CD4-positive, alpha-beta memory T cell (primary cell): ENCODE results near the gene DYSF. TPM values are rescaled to one million over a fixed set of nuclear protein-coding genes. Genes with fewer than 3 reads are reported as not detected.

Source experiments
- CTCF ChIA-PET: fragments of 350-600 bp; sonication (Branson Sonifier 250); formaldehyde crosslinking; loops from one replicate; lab custom pipeline; 2021; ENCODE audit warnings: inconsistent platforms; ENCODE audit not compliant: partially characterized antibody; lab: Charles Lee
- POLR2A ChIA-PET: fragments of 350-600 bp; sonication (Branson Sonifier 250); formaldehyde crosslinking; loops from one replicate; lab custom pipeline; 2021; ENCODE audit not compliant: partially characterized antibody; lab: Charles Lee
- DNase-seq, 5 donors: peaks; one replicate each; pipeline versions ENCODE4 v3.0.0 to v3.0.0-alpha.2; 2020 to 2022; ENCODE audit warnings: mixed read lengths in 1 of 5
- H3K27ac ChIP-seq: one replicate; pipeline ENCODE4 v1.7.0; 2013; ENCODE audit warnings: low read depth, low read length
- H3K27me3 ChIP-seq: 2 replicates; pipeline ENCODE4 v1.7.0; 2013; ENCODE audit warnings: mild to moderate bottlenecking, low read length, moderate library complexity; ENCODE audit not compliant: insufficient read depth
- H3K36me3 ChIP-seq: 2 replicates; pipeline ENCODE4 v1.7.0; 2013; ENCODE audit warnings: mild to moderate bottlenecking, low read length, moderate library complexity; ENCODE audit not compliant: insufficient read depth
- H3K4me1 ChIP-seq: 2 replicates; pipeline ENCODE4 v1.7.0; 2013; ENCODE audit warnings: mild to moderate bottlenecking, low read length, moderate library complexity; ENCODE audit not compliant: insufficient read depth
- H3K4me3 ChIP-seq, 2 donors: one replicate each; pipeline ENCODE4 v1.7.0; 2013; ENCODE audit warnings: low read length in 2 of 2, mild to moderate bottlenecking in 1 of 2
- H3K9me3 ChIP-seq, 2 donors: one replicate each; pipeline ENCODE4 v1.7.0; 2013; ENCODE audit warnings: low read length in 2 of 2, control low read depth in 1 of 2; ENCODE audit not compliant: control insufficient read depth in 1 of 2
- H3K27ac Mint-ChIP-seq, 7 donors: one replicate each; pipeline ENCODE4 v1.8.0; 2020 to 2021; ENCODE audit warnings: mixed read lengths in 7 of 7, mild to moderate bottlenecking in 6 of 7, inconsistent platforms in 3 of 7, moderate library complexity in 3 of 7
- H3K27me3 Mint-ChIP-seq, 2 donors: one replicate each; pipeline ENCODE4 v1.8.0; 2020 to 2021; ENCODE audit warnings: mixed read lengths in 2 of 2
- H3K36me3 Mint-ChIP-seq, 2 donors: one replicate each; pipeline ENCODE4 v1.8.0; 2020 to 2021; ENCODE audit warnings: mixed read lengths in 2 of 2, inconsistent platforms in 1 of 2, mild to moderate bottlenecking in 1 of 2
- H3K4me1 Mint-ChIP-seq, 4 donors: one replicate each; pipeline ENCODE4 v1.8.0; 2020 to 2021; ENCODE audit warnings: mixed read lengths in 4 of 4, mild to moderate bottlenecking in 1 of 4
- H3K4me3 Mint-ChIP-seq, 8 donors: one replicate each; pipeline ENCODE4 v1.8.0; 2020 to 2021; ENCODE audit warnings: mixed read lengths in 8 of 8, mild to moderate bottlenecking in 7 of 8, moderate library complexity in 6 of 8, inconsistent platforms in 3 of 8
- H3K9me3 Mint-ChIP-seq, 8 donors: one replicate each; pipeline ENCODE4 v1.8.0; 2020 to 2021; ENCODE audit warnings: mixed read lengths in 8 of 8, mild to moderate bottlenecking in 5 of 8, inconsistent platforms in 3 of 8, moderate library complexity in 1 of 8
- intact Hi-C: fragments of 100-400 bp; cut with micrococcal nuclease; formaldehyde crosslinking; loops from one replicate; pipeline ENCODE4 v1.15.1; 2023
- polyA plus RNA-seq, 2 donors: library from polyadenylated mRNA; unstranded; fragments of 300-500 nt; fragmentation: Illumina TruSeq; gene quantifications; one replicate each; pipeline ENCODE4 v1.2.3, GENCODE V29; 2021
- total RNA-seq, 2 experiments: library from RNA; stranded (reverse); gene quantifications; one replicate each; pipeline ENCODE4 v1.2.3, GENCODE V29; 2021

DYSF gene
- total and polyA plus RNA-seq, 4 experiments from 2014 or later, result 0.28 to 0.49 TPM; not detected in 2

DNA sequence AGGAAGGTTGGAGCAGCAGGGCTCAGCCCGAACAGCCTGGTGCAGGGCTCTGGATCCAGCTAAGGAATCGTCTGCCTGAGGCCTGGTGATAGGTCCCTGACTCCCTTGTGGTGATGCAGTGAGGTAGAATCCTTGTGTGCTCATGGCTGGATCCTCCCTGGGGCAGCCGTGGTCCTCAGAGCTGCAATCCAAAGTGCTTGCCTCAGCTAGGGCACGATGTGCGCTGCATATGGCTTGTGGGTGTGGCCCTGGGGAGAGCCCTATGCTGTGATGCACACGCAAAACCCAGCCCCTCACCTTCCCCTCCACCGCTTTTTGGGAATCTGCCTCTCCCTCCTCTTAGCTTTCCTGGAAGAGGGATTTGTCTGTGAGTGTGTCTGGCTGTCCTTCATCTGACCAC, 142.2 kb downstream of the DYSF start:
- Histone ChIP-seq H3K9me3 (no peaks in the 10 kb centered on the region), H3K27me3 (no peaks in the 10 kb centered on the region), H3K4me3 (no peak overlapping the region), H3K36me3 (no peaks in the 10 kb centered on the region), H3K27ac (no peak overlapping the region), H3K4me1 (no peaks in the 10 kb centered on the region)
- Mint-ChIP-seq H3K27ac (no peak overlapping the region), H3K4me3 (no peak overlapping the region), H3K27me3 (peaks cover 1 to 4% of the 10 kb centered on the region in 2 donors), H3K4me1 (no peaks in the 10 kb centered on the region), H3K36me3 (no peaks in the 10 kb centered on the region), H3K9me3 (no peaks in the 10 kb centered on the region)
- intact Hi-C loops, result no loop called here
- CTCF ChIA-PET, result no interaction called here
- DNase-seq, result no peak
- POLR2A ChIA-PET, result no interaction called here

DNA sequence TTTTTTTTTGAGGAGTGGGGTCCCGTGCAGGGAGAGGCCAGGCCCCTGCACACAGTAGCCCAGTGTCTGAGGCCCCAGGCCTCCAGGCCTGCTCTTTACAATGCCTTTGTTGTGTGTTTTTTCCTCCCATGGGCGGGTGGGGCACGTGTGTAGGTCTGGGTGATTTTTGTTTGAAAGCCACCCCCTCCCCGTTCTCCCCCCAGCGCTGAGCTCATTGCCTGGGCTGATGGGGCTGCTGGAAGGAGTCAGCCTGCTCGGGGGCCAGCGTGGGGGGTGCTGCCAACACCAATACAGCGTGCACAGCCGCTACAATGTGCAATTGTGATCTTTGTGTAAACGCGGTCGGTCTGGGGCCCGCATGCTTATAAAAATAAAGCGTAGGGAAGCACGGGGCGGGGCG, 142.7 kb downstream of the DYSF start:
- no peaks in the 10 kb centered on the region for H3K27me3 ChIP-seq
- intact Hi-C loops, result no loop called here
- POLR2A ChIA-PET, result no interaction called here
- H3K27ac ChIP-seq, result no peak overlapping the region
- CTCF ChIA-PET, result no interaction called here
- no peaks in the 10 kb centered on the region for H3K9me3 ChIP-seq
- Mint-ChIP-seq H3K27me3 (peaks cover 1 to 4% of the 10 kb centered on the region in 2 donors), H3K36me3 (no peaks in the 10 kb centered on the region), H3K9me3 (no peaks in the 10 kb centered on the region), H3K4me1 (no peaks in the 10 kb centered on the region), H3K27ac (no peak overlapping the region), H3K4me3 (no peak overlapping the region)
- H3K36me3 ChIP-seq, result no peaks in the 10 kb centered on the region
- H3K4me1 ChIP-seq, result no peaks in the 10 kb centered on the region
- H3K4me3 ChIP-seq, result no peak overlapping the region
- no peak for DNase-seq

DNA sequence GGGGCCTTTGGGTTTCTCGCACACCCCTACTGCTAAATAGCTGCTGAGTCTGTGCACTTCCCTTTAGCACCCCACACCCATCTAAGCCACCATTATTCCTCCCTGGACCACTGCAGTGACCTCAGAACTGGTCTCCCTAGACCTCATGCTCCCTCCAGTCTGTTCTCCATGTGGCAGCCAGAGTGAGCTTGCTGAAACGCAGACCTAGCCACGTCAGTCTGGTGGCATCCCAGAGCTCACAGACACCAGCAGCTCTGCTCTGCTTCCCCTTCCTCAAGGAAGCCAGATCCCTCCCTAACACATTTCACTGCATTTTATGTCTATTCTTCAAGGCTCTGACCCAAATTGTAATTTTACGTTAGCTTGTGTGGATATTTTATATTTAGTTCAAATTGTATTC, 144.4 kb downstream of the DYSF start:
- H3K9me3 Mint-ChIP-seq, result no peaks in the 10 kb centered on the region
- H3K36me3 Mint-ChIP-seq, result no peaks in the 10 kb centered on the region
- Histone ChIP-seq H3K4me1 (no peaks in the 10 kb centered on the region), H3K36me3 (no peaks in the 10 kb centered on the region), H3K9me3 (no peaks in the 10 kb centered on the region), H3K4me3 (no peak overlapping the region), H3K27ac (no peak overlapping the region), H3K27me3 (no peaks in the 10 kb centered on the region)
- ChIA-PET CTCF (no interaction called here), POLR2A (no interaction called here)
- intact Hi-C loops, result no loop called here
- no peaks in the 10 kb centered on the region for H3K4me1 Mint-ChIP-seq
- H3K27me3 Mint-ChIP-seq, result peaks cover 3 to 12% of the 10 kb centered on the region in 2 donors
- no peak overlapping the region for H3K27ac Mint-ChIP-seq
- no peak for DNase-seq
- no peak overlapping the region for H3K4me3 Mint-ChIP-seq

DNA sequence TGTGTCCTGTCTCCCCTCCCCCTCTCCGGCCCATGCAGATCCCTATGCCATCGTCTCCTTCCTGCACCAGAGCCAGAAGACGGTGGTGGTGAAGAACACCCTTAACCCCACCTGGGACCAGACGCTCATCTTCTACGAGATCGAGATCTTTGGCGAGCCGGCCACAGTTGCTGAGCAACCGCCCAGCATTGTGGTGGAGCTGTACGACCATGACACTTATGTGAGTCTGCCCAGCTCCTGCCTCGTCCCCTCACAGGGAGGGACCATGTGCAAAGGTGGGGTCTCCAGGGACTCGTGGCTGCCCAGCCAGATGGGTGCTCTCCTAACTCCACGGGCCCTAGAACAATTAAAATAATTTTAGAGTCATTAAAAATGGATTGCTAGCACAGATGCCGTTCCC, 145.2 kb downstream of the DYSF start:
- Mint-ChIP-seq H3K27ac (no peak overlapping the region), H3K27me3 (peaks cover 7 to 15% of the 10 kb centered on the region in 2 donors), H3K36me3 (no peaks in the 10 kb centered on the region), H3K9me3 (no peaks in the 10 kb centered on the region), H3K4me1 (no peaks in the 10 kb centered on the region), H3K4me3 (no peak overlapping the region)
- ChIA-PET POLR2A (no interaction called here), CTCF (no interaction called here)
- no peak for DNase-seq
- intact Hi-C loops, result no loop called here
- Histone ChIP-seq H3K4me3 (no peak overlapping the region), H3K27me3 (no peaks in the 10 kb centered on the region), H3K27ac (no peak overlapping the region), H3K4me1 (no peaks in the 10 kb centered on the region), H3K9me3 (no peaks in the 10 kb centered on the region), H3K36me3 (no peaks in the 10 kb centered on the region)

DNA sequence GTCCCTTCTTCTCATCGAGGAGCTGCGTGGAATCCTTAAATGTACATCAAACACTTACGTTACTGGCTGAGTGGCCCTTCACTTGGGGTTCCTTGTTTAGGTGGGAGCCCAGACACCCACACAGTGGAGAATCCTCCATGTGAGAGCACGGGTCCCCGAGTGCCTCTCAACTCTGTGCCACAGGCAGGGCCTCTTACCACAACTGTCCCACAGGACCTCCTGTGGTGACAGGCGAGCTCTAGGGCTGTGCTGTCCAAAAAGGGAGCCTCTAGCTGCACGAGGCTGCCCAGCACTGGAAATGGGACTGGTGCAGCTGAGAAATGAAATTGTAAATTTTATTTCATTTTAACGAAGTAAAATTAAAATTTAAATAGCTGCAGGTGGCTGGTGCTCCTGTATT, 145.7 kb downstream of the DYSF start:
- intact Hi-C loops, result no loop called here
- H3K4me1 Mint-ChIP-seq, result no peaks in the 10 kb centered on the region
- Histone ChIP-seq H3K27ac (no peak overlapping the region), H3K4me3 (no peak overlapping the region), H3K4me1 (no peaks in the 10 kb centered on the region), H3K27me3 (no peaks in the 10 kb centered on the region), H3K36me3 (no peaks in the 10 kb centered on the region), H3K9me3 (no peaks in the 10 kb centered on the region)
- H3K27ac Mint-ChIP-seq, result no peak overlapping the region
- peaks cover 7 to 15% of the 10 kb centered on the region in 2 donors for H3K27me3 Mint-ChIP-seq
- H3K36me3 Mint-ChIP-seq, result no peaks in the 10 kb centered on the region
- ChIA-PET CTCF (no interaction called here), POLR2A (no interaction called here)
- no peak for DNase-seq
- H3K9me3 Mint-ChIP-seq, result no peaks in the 10 kb centered on the region
- no peak overlapping the region for H3K4me3 Mint-ChIP-seq

DNA sequence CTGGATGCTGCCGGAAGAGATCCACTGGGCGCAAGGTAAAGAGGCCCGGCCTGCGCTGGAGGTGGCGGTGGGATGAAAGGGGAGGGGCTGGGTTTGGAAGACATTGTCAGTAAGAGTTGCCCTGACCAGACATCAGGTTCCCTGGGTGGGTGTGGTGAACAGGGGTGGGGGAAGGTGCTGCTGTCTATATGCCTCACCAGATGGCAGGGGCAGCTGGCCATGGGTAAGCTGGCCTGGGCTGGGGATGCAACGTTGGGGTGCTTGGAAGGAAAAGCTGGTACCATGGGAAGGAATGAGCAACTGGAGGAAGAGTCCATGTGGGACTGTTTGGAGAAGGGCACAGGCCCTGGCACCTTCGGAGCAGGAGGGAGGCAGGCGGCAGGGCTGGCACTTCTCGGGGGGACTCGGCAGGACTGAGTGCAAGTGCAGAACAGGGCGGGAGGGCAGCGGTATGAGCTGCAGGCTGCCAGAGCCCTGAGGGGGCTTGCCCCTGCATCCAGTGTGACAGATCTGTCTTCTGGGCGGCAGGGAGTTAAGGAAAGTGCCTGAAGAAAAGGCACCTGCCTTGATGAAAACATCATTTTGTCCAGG, 146.4 kb downstream of the DYSF start:
- H3K9me3 ChIP-seq, result no peaks in the 10 kb centered on the region
- peaks cover 0 to 1% (median 0%) of the 10 kb centered on the region in 4 donors for H3K4me1 Mint-ChIP-seq
- H3K36me3 Mint-ChIP-seq, result no peaks in the 10 kb centered on the region
- H3K4me3 Mint-ChIP-seq, result no peak overlapping the region
- H3K9me3 Mint-ChIP-seq, result no peaks in the 10 kb centered on the region
- CTCF ChIA-PET, result no interaction called here
- peaks cover 7 to 19% of the 10 kb centered on the region in 2 donors for H3K27me3 Mint-ChIP-seq
- H3K36me3 ChIP-seq, result no peaks in the 10 kb centered on the region
- no peaks in the 10 kb centered on the region for H3K4me1 ChIP-seq
- no peak overlapping the region for H3K4me3 ChIP-seq
- intact Hi-C loops, result no loop called here
- POLR2A ChIA-PET, result no interaction called here
- no peaks in the 10 kb centered on the region for H3K27me3 ChIP-seq
- H3K27ac Mint-ChIP-seq, result no peak overlapping the region
- H3K27ac ChIP-seq, result no peak overlapping the region
- DNase-seq, result no peak

DNA sequence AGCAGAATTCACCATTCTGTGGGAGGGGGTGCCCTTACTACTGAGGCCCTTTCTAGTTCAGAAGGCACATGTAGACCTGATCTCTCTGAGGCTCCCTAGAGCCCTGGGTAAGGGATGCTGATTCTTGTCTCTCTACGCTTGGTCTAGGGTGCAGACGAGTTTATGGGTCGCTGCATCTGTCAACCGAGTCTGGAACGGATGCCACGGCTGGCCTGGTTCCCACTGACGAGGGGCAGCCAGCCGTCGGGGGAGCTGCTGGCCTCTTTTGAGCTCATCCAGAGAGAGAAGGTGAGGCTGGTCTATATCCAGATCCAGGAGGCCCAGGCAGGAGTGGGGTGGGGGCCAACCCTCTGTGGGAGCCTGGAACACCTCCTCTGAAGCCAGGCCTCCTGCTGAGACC, 147.2 kb downstream of the DYSF start:
- no peaks in the 10 kb centered on the region for H3K27me3 ChIP-seq

More for the DNA sequence above, 147.2 kb downstream of the DYSF start:
- Mint-ChIP-seq H3K27ac (no peak overlapping the region), H3K9me3 (no peaks in the 10 kb centered on the region), H3K4me3 (no peak overlapping the region), H3K27me3 (peaks cover 7 to 24% of the 10 kb centered on the region in 2 donors), H3K36me3 (no peaks in the 10 kb centered on the region), H3K4me1 (peaks cover 0 to 4% (median 3%) of the 10 kb centered on the region in 4 donors)
- Histone ChIP-seq H3K27ac (no peak overlapping the region), H3K9me3 (no peaks in the 10 kb centered on the region), H3K4me3 (no peak overlapping the region), H3K4me1 (no peaks in the 10 kb centered on the region), H3K36me3 (no peaks in the 10 kb centered on the region)
- CTCF ChIA-PET, result no interaction called here
- intact Hi-C loops, result no loop called here
- POLR2A ChIA-PET, result no interaction called here
- no peak for DNase-seq
